Measurements from ENCODE around the gene PLXNA4.

DNA sequence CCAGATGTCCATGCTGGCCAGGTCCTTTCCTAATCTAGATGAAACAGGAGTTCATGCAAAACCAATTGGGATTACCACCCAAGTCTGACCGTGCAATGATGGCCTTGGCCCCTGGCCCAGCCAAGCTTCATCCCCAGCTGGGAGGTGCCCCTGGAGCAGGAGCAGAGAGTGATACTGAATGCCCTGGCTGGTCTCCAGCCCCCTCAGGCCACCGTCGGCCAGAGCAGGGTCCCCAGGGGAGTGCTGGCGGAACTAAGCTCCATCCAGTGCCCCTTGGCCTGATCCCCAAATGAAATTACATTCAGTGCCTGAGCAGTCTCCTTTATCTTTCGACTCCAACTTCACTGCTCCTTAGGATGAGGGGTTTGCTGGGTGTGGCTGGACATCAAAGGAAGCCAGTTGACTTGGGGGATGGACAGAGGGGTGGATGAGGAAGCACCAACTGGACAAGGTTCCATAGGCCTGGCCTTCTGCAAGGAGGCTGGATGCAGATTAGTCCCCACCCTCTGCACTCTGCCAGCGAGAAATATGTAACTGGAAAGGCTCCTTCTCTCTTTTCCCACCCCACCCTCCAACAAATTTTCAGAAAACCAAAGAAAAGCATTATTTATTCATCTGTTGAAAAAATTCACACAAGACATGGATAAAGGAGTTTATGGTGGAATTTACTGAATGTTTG is 275.5 kb downstream of the PLXNA4 start:
- TF ChIP-seq EZH2phosphoT487 (conservative IDR thresholded peaks at IDR 0.05; ENCODE audit: low read length) (no peak), CTCF (IDR thresholded peaks at IDR 0.05; ENCODE audit: insufficient read depth, low read length, poor library complexity, severe bottlenecking) (no peak)
